Tibial artery (tissue), 4 donors: ENCODE measurements around the gene PRDM2.

ENCODE experiments used
- DNase-seq, 2 donors: peaks; one replicate each; pipeline ENCODE4 v3.0.0-alpha.2; 2019
- H3K27ac ChIP-seq, 2 donors: fragments of 200-600 bp; sonication (generic) in 1 of 2; 1 replicate in 1 of 2; 2 replicates in 1 of 2; pipeline ENCODE4 v1.5.1; 2018 to 2019; ENCODE audit warnings: mild to moderate bottlenecking in 1 of 2
- H3K27me3 ChIP-seq, 2 donors: fragments of 200-600 bp; sonication (generic) in 1 of 2; one replicate each; pipeline versions ENCODE4 v1.5.1 to v1.6.0; 2016 to 2019
- H3K36me3 ChIP-seq, 3 donors: fragments of 200-600 bp; sonication (generic) in 2 of 3; one replicate each; pipeline ENCODE4 v1.5.1; 2016 to 2019; ENCODE audit warnings: mild to moderate bottlenecking in 2 of 3
- H3K4me1 ChIP-seq, 4 donors: fragments of 200-600 bp; sonication (generic) in 2 of 4; 1 replicate in 3 of 4; 2 replicates in 1 of 4; pipeline ENCODE4 v1.5.1; 2016 to 2019
- H3K4me3 ChIP-seq, 2 donors: fragments of 200-600 bp; sonication (generic) in 1 of 2; 1 replicate in 1 of 2; 2 replicates in 1 of 2; pipeline ENCODE4 v1.5.1; 2018 to 2019; ENCODE audit warnings: mild to moderate bottlenecking in 2 of 2
- H3K9me3 ChIP-seq, 3 donors: fragments of 200-600 bp; sonication (generic) in 1 of 3; one replicate each; pipeline ENCODE4 v1.5.1; 2016 to 2019
- intact Hi-C: fragments of 100-400 bp; cut with DNase I; formaldehyde crosslinking; loops from one replicate; pipeline ENCODE4 v1.15.0; 2023; ENCODE audit warnings: low total_unique reads
- TF ChIP-seq, protein P1 (sequence below), 2 experiments: fragments of 200-600 bp in 1 of 2; fragments of 450-650 bp in 1 of 2; IDR thresholded peaks; one replicate each; pipeline ENCODE4 v1.5.1; 2017 to 2019; ENCODE audit warnings: antibody characterized with exemption in 2 of 2, mild to moderate bottlenecking in 1 of 2, moderate library complexity in 1 of 2

PRDM2 gene

DNA sequence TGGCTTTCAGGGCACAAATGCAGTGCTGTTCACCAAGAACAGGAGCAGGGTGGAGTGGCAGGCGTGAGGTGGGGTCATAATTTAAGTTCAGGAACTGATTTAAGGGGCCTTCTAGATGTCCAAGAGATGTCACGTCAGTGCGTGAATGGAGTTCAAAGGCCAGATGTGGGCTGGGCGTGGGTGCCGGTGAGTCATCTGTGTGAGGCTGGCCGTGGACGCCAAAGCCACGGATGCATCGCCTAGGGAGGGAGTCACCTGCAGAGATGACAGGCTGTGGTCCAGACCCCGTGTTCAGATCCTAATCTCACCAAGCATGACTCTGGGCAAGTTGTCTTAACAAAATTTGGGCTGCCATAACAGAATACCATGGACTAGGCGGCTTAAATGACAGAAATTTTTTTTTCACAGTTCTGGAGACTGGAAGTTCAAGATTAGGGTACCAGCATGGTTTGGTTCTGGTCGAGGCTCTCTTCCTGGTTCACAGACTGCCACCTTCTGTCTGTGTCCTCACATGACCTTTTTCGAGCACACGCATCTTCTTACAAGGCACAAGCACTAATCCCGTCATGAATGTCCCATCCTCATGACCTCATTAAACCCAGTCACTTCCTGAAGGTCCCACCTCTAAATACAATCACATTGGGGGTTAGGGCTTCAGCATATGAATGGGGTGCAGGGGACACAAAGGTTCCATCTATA is 109.6 kb downstream of the PRDM2 start:
- Histone ChIP-seq H3K27me3 (no peaks in the 10 kb centered on the region), H3K4me1 (no peaks in the 10 kb centered on the region), H3K36me3 (peaks cover 0 to 11% (median 0%) of the 10 kb centered on the region in 3 donors), H3K27ac (no peak overlapping the region), H3K4me3 (no peak overlapping the region), H3K9me3 (no peaks in the 10 kb centered on the region)
- intact Hi-C loops: loop anchor here (5.0 kb wide), 1 partner anchor 142 kb away; no protein-coding TSS in a partner anchor
- DNase-seq: no peak
- TF ChIP-seq, protein P1, sequence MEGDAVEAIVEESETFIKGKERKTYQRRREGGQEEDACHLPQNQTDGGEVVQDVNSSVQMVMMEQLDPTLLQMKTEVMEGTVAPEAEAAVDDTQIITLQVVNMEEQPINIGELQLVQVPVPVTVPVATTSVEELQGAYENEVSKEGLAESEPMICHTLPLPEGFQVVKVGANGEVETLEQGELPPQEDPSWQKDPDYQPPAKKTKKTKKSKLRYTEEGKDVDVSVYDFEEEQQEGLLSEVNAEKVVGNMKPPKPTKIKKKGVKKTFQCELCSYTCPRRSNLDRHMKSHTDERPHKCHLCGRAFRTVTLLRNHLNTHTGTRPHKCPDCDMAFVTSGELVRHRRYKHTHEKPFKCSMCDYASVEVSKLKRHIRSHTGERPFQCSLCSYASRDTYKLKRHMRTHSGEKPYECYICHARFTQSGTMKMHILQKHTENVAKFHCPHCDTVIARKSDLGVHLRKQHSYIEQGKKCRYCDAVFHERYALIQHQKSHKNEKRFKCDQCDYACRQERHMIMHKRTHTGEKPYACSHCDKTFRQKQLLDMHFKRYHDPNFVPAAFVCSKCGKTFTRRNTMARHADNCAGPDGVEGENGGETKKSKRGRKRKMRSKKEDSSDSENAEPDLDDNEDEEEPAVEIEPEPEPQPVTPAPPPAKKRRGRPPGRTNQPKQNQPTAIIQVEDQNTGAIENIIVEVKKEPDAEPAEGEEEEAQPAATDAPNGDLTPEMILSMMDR (IDR thresholded peaks at IDR 0.05): no peak

DNA sequence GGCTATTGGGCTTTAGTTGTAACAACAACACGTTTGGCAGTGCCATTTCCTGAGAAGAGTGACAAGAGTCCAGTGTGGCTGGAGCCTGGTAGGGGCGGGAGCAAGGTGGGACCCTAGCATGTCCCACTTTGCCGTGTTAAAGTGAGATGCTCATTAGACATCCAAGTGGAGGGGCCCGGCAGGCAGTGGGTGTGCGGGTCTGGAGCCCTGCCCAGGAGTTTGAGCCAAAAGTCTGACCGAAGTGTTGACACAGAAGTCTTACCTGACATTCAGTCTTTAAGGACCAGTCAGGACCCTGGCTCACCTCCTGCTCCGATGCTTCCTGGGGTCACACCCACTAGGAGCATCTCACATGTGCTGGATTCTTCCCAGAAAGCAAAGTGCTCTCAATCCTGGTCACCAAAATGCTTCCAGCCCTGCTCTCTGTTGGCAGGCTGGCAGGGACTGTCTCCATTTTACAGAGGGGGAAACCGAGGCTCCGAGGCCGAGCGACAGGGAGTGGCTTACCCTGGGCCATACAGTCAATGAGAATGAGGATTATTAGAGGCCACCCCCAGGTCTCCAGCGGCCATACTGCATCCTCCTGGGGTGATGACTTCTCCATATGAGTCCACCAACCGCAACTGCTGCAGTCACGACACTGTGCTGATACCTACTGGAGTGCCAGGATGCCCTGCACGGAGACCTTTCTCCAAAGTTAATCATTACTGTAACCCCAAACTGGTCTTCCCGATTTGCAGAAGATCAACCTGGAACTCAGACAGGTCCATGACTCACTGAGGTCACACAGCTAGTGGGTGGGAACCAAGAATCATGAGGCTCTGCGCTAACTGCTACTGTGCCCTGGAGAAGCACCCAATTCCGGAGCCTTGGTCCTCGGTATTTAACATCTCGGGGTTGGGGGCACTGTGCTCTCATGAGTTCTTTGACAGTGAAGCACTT is 112.7 kb downstream of the PRDM2 start:
- no peak for DNase-seq
- Histone ChIP-seq H3K27ac (no peak overlapping the region), H3K27me3 (no peaks in the 10 kb centered on the region), H3K9me3 (no peaks in the 10 kb centered on the region), H3K4me3 (no peak overlapping the region), H3K4me1 (no peaks in the 10 kb centered on the region), H3K36me3 (peaks cover 0 to 24% (median 16%) of the 10 kb centered on the region in 3 donors)
- intact Hi-C loops: loop anchor here (5.0 kb wide), 1 partner anchor 145 kb away; no protein-coding TSS in a partner anchor
- TF ChIP-seq, protein P1 (IDR thresholded peaks at IDR 0.05): no peak

DNA sequence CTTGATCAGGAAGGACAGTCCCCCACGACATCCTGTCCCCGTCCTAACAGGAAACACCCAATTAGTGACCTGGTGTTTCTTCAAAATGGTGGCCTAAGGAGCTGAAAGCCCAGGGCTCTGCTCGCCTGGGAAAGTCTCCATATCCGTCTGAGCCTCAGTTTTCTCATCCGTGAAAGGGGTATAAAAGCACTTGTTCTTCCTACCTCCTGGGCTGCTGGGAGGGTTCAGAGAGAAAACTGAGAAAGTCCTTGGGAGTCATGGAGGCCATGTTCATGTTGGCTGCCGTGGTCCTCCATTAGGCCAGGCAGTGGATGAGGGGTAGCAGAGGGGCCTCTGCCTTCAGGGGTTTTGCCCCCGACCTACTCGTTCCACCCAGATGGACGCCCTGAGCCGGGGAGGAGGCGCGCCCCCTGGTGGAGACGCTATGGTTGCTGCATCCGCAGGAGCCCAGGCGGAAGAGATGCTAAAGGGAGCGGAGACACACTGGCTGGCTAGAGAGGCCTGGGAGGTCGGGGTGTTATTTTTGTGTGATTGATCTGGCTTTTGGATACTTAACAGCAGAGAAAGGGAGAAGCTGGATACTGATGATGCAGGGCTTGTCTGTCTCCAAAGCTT is 113.5 kb downstream of the PRDM2 start:
- H3K27me3 ChIP-seq: no peaks in the 10 kb centered on the region
- no peak overlapping the region for H3K4me3 ChIP-seq
- H3K36me3 ChIP-seq: peaks cover 0 to 31% (median 19%) of the 10 kb centered on the region in 3 donors
- no peak for DNase-seq
- TF ChIP-seq, protein P1 (IDR thresholded peaks at IDR 0.05): peak; percentile 46 to 55
- H3K9me3 ChIP-seq: no peaks in the 10 kb centered on the region
- no peak overlapping the region for H3K27ac ChIP-seq
- intact Hi-C loops: loop anchor here (5.0 kb wide), 1 partner anchor 146 kb away; no protein-coding TSS in a partner anchor
- H3K4me1 ChIP-seq: no peaks in the 10 kb centered on the region

DNA sequence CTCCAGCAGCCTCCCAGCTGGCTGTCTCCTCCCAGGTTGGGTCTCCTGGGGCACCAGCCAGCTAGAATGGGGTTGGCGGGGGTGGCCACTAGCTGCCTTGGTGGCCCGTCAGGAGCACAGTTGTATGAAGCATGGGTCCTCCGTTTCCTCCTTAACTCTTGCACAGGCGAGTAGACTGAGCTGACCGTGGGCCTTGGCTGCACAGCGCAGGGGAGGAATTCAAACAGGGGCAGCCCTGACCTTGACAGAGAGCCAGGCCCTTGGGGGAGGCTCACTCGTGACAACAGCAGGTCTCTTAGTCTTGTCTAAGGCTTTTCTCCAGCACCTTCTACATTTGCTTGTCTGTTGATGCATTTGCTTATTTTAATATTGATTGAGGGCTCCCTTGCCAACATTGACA is 114.1 kb downstream of the PRDM2 start:
- intact Hi-C loops: loop anchor here (5.0 kb wide), 1 partner anchor 147 kb away; no protein-coding TSS in a partner anchor
- peaks cover 0 to 36% (median 19%) of the 10 kb centered on the region in 3 donors for H3K36me3 ChIP-seq
- no peaks in the 10 kb centered on the region for H3K9me3 ChIP-seq
- no peaks in the 10 kb centered on the region for H3K4me1 ChIP-seq
- TF ChIP-seq, protein P1 (IDR thresholded peaks at IDR 0.05): no peak
- no peak for DNase-seq
- no peaks in the 10 kb centered on the region for H3K27me3 ChIP-seq
- H3K27ac ChIP-seq: no peak overlapping the region
- no peak overlapping the region for H3K4me3 ChIP-seq

DNA sequence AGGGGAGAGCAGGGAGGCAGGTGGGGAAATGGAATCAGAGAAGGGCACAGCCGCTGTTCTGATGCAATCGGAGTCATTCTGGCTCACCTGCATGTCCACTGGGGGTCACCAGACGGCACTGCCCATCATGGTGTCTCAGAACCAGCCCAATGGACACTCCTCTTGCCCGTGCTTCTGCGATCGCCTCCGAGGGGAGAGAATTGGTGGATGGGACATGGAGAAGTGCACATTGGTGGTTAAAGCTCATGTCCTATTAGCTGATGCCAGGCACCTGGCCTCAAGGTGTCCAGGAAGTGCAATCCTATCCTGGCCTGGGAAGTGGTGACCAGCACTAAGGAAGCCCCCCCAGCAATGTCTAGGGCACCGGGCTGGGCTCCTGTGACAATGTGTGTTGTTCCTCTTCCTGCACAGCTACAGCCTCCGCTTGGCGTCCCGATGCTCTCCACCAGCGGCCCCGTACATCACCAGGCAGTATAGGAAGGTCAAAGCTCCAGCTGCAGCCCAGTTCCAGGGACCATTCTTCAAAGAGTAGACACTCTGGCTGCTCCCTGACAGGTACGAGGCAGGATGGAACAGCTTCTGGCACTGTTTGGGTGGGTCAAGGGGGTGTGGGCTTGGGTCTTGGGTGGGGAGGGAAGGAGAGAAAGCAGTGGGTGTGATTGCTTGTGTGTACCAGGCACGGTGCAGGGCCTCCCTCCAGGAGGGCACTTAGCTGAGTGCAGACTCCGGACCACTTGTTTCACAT is 116.2 kb downstream of the PRDM2 start:
- Histone ChIP-seq H3K27me3 (no peaks in the 10 kb centered on the region), H3K27ac (no peak overlapping the region), H3K4me1 (no peaks in the 10 kb centered on the region), H3K36me3 (peaks cover 3 to 44% (median 25%) of the 10 kb centered on the region in 3 donors), H3K4me3 (no peak overlapping the region), H3K9me3 (no peaks in the 10 kb centered on the region)
- peak in 1 of 2 donors; percentile 57 for DNase-seq
- intact Hi-C loops: no loop called here
- TF ChIP-seq, protein P1 (IDR thresholded peaks at IDR 0.05): no peak
